Amniotic epithelial cell (primary cell): Measurements from ENCODE around the gene UBL5.
"Not testable (repeated sequence)": the region's sequence is repeated elsewhere in the genome, so short reads cannot be mapped to it uniquely, and the experiment has no call there.

Source experiments
- DNase-seq: peaks from one replicate; pipeline ENCODE4 v3.0.0-alpha.2; 2010; ENCODE audit warnings: low read depth

The UBL5 gene

DNA sequence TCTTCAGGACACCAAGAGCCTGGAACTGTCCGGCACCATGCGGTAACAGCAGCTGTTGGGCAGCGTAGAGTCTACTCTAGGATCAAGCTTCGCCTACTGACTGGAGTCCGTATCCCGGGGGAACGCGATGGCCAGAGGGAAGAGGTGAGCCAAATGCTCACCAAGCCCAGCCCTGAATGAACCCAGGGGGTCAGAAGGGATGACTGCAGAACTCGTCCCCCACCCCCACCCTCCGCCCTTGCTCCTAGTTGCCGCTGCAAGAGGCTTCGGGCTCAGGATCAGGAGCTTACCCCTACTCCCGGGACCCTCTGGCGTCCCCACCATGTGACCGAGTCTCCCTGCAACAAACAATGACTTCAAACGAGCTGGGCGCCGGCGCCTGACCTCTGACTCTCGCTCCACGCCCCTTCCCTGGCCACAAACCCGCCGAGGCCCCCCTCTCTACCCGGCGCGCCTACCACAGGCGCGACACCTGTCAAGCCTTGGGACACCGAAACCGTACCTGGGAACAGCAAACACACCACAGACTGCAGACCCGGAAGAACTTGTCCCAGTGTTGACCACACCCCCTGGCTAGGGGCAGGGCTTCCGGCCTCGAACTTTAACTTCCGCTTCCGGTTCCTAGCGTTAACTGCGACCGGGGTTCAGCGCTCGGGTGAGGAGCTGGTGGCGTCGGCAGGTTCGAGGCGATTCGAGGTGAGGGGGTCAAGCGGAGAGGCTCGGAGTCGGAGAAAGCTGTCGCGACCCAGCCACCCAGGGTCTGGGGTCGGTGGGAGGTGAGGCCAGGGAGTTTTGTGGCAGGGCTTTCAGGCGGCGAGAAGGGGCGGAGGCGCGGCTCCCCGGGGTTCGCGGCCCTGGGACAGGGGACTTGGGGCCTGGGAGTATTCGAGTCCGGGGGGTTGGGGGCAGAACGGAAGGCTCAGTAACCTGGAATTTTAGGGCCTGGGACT is at the start of gene UBL5:
Gene UBL5, plus strand, starts transcription at position 630 of the 950 bp plus-strand sequence. CDS start 420 bp downstream, outside the sequence.
- peak; percentile 78 for DNase-seq

- DNase-seq = peak; percentile 27
Observed at GRCh38 chr19:9782338-9782737, 45.4 kb upstream of the UBL5 start.

- DNase-seq = peak; percentile 71
Observed at GRCh38 chr19:9784163-9784496, 43.6 kb upstream of the UBL5 start.

GRCh38 chr19:9785367-9786331 is 42.1 kb upstream of the UBL5 start:
- DNase-seq = peak; percentile 94

- no peak for DNase-seq
Observed at GRCh38 chr19:9786342-9786741, 41.4 kb upstream of the UBL5 start.

DNA sequence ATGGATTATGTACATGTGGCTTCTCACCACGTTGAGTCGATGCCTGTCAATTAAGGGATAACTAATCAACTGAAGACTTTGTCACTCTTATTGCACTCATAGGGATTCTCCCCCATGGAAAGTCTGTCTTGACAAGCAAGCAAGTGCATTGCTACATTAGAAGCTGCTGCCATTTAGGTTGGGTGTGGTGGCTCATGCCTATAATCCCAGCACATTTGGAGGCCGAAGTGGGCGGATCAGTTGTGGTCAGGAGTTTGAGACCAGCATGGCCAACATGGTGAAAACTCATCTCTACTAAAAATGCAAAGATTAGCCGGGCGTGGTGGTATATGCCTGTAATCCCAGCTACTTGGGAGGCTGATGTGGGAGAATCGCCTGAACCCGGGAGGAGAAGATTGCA is 40.9 kb upstream of the UBL5 start:
- no peak for DNase-seq

- not testable (repeated sequence) for DNase-seq
Observed at GRCh38 chr19:9788604-9789003, 39.1 kb upstream of the UBL5 start.

GRCh38 chr19:9789066-9789465 is 38.7 kb upstream of the UBL5 start:
- DNase-seq = peak; percentile 27

- peak; percentile 91 for DNase-seq
Observed at GRCh38 chr19:9789579-9789978, 38.1 kb upstream of the UBL5 start.

DNA sequence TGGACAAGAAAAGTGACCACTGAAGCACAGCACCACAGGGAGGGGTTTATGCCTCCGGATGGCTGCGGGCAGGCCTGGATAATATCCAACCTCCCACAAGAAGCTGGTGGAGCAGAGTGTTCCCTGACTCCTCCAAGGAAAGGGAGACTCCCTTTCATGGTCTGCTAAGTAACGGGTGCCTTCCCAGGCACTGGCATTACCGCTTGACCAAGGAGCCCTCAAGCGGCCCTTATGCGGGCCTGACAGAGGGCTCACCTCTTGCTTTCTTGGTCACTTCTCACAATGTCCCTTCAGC is 36.7 kb upstream of the UBL5 start:
- DNase-seq = peak; percentile 93

GRCh38 chr19:9791552-9792205 is 36.0 kb upstream of the UBL5 start:
- DNase-seq = peak; percentile 98

DNA sequence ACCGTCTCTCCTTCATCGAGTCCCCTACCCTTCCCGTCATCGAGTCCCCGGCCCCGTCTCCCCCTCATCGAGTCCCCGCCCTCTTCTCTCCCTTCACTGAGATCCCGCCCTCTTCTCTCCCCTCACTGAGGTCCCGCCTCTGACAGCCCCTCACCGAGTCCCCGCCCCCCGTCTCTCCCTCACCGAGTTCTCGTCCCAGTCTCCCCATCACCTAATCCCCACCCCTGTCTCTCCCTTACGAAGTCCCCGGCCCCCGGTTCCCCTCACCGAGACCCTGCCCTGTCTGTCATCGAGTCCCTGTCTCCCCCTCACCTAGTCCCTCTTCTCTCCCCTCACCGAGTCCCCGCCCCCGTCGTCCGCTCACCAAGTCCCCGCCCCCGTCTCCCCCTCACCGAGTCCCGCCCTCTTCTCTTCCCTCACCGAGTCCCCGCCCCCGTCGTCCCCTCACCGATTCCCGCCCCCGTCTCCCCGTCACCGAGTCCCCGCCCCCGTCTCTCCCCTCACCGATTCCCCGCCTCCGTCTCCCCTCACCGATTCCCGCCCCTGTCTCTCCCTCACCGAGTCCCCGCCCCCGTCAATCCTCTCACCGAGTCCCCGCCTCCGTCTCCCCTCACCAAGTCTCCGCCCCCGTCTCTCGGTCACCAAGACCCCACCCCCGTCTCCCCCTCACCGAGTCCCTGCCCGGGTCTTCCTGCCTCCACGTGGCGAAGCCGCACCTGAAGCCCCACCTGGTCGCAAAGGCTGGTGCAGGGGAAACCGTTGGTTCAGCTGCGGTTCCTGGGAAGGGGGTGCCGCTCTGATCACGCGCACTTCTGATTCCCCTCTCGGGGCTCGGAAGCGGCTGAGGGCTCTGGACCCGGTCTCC is 35.3 kb upstream of the UBL5 start:
- DNase-seq = peak; percentile 94

DNA sequence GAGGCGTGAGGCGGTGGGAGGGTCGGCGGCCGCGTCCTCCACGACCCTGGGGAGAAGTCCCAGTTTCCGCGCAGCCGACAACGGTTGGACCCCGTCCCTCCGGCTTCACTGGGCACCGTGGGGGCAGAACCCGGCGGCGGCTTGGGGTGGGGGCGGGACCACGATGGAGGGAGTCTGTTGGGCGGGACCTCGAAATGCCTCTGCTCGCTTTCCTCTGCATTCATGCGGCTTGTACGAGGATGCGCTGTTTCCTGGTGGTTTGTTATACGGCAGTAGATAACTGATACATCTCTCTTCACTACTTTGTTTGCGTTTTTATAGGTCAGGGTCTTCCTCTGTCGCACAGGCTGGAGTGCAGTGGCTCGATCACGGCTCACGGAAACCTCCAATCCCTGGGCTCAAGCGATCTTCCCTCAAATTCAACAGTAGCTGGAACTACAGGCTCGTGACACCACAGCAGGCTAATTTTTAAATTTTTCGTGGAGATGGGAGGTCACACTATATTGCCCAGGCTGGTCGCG is 34.6 kb upstream of the UBL5 start:
- peak; percentile 58 for DNase-seq

DNA sequence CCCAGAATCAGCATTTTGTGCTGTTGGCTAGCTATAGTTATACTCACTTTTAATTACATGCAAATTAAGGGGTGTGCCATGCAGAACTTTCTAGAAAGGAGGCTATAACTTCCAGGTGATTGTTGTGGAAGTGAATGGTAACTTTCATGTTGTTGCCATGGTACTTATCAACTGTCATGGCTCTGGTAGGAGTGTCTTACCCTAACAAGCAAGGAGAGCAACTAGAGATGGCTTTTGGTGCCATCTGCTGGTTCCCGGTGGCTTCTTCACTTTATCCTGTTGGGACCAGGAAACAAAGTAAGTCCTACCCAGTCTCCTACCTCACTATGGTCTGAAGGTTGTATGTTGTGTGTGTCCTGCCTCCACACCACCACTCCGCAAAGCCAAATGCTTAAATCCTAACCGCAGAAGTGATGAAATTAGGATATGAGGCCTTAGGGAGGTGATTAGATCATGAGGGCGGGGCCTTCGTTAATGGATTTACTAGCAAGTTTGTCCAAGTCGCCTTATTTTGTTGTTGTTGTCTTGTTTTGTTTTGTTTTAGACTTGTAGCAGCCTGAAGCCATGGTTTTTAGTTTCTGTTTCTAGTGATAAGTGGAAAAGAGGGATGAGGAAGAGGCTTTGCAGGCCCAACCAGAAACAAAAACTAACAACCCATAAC is 31.5 kb upstream of the UBL5 start:
- DNase-seq = peak; percentile 91

DNA sequence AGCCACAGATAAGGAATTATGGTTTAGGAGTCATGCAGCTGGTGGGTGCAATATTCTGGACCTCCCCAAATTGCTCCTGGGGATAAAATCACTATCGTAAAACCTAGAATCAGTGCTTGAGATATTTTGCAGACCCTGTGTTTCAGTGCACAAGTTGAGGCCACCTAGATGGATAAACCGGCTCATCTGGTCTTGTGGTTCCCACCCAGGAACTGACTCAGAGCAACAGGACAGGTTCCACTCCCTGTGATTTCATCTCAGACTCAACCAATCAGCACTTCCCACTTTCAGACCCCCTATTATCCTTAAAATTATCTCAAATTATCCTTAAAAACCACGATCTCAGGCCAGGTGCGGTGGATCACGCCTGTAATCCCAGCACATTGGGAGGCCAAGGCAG is 29.8 kb upstream of the UBL5 start:
- no peak for DNase-seq

DNA sequence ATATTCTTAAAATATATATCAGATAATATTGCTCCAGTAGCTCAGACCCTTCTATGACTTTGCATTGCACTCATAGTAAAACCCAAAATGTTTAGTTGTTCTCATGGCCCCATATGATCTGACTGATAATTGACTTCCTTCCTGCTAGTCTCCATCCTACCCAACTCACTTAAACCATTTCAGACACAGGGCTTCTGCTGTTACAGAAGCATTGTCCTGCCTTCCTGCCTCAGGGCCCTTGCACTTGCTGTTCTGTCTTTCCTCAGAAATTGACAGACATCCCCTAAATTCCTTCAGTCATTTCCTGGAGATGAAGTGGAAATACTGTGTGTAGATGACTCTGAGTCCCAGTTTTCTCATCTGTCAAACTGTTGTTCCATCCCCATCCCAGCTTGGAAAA is 28.6 kb upstream of the UBL5 start:
- DNase-seq = no peak

GRCh38 chr19:9801976-9802375 is 25.7 kb upstream of the UBL5 start:
- no peak for DNase-seq

- no peak for DNase-seq
Observed at GRCh38 chr19:9806803-9807202, 20.9 kb upstream of the UBL5 start.

- no peak for DNase-seq
Observed at GRCh38 chr19:9808855-9809824, 18.6 kb upstream of the UBL5 start.
